PC-9 (cell line): ENCODE results near the gene SLC38A3. TPM values are rescaled to one million over a fixed set of nuclear protein-coding genes. Genes with fewer than 3 reads are reported as not detected.
A peak's percentile ranks its signal among the peaks of the same experiment; 100 is the strongest.

Experiments used
- BruUV-seq: library from RNA; stranded (reverse); fragments of 400-500 nt; replicated peaks from 2 replicates; lab custom pipeline; 2021; lab: Mats Ljungman, UMichigan
- CTCF ChIA-PET: fragments of 300-600 bp; sonication (Branson Sonifier 250); formaldehyde crosslinking; loops from one replicate; lab custom pipeline; 2022; ENCODE audit warnings: antibody characterized with exemption; lab: Charles Lee
- POLR2A ChIA-PET: fragments of 300-600 bp; sonication (Branson Sonifier 250); formaldehyde crosslinking; loops from one replicate; lab custom pipeline; 2022; ENCODE audit warnings: antibody characterized with exemption; ENCODE audit not compliant: unreplicated experiment; lab: Charles Lee
- DNase-seq, 2 experiments: peaks; one replicate each; pipeline versions ENCODE4 v3.0.0 to v3.0.0-alpha.2; 2015 to 2022; ENCODE audit warnings: mixed read lengths in 1 of 2
- H2AFZ ChIP-seq: fragments of 200-600 bp; sonication (generic); 2 replicates; pipeline ENCODE4 v1.8.1; 2017; ENCODE audit warnings: antibody characterized with exemption
- H3F3A ChIP-seq: fragments of 200-600 bp; sonication (generic); 2 replicates; pipeline ENCODE4 v1.8.1; 2017; ENCODE audit warnings: antibody characterized with exemption, mild to moderate bottlenecking, low read depth; ENCODE audit not compliant: insufficient read depth
- H3K27ac ChIP-seq: fragments of 200-600 bp; sonication (generic); 2 replicates; pipeline ENCODE4 v1.6.1; 2016; ENCODE audit warnings: mixed run types
- H3K27me3 ChIP-seq: fragments of 200-600 bp; sonication (generic); 2 replicates; pipeline ENCODE4 v1.6.1; 2016; ENCODE audit warnings: low read depth, mixed run types; ENCODE audit not compliant: insufficient read depth
- H3K36me3 ChIP-seq: fragments of 200-600 bp; sonication (generic); 2 replicates; pipeline ENCODE4 v1.6.1; 2016; ENCODE audit warnings: low read depth, mixed run types
- H3K4me1 ChIP-seq: fragments of 200-600 bp; sonication (generic); replicated peaks from 2 replicates; pipeline ENCODE4 v1.6.1; 2016; ENCODE audit warnings: mixed run types; ENCODE audit not compliant: insufficient read depth
- H3K4me2 ChIP-seq: fragments of 200-600 bp; sonication (generic); 2 replicates; pipeline ENCODE4 v1.6.1; 2017; ENCODE audit warnings: mixed run types
- H3K4me3 ChIP-seq: fragments of 200-600 bp; sonication (generic); 2 replicates; pipeline ENCODE4 v1.6.1; 2016; ENCODE audit warnings: mixed run types
- H3K79me2 ChIP-seq: fragments of 200-600 bp; sonication (generic); 2 replicates; pipeline ENCODE4 v1.6.1; 2017; ENCODE audit warnings: low read depth, mixed run types
- H3K9me2 ChIP-seq: fragments of 200-600 bp; sonication (generic); 2 replicates; pipeline ENCODE4 v1.8.1; 2017; ENCODE audit warnings: mild to moderate bottlenecking; ENCODE audit not compliant: insufficient read depth
- H3K9me3 ChIP-seq: fragments of 200-600 bp; sonication (generic); 2 replicates; pipeline ENCODE4 v1.8.1; 2016; ENCODE audit warnings: low read depth; ENCODE audit not compliant: insufficient read depth
- H4K20me1 ChIP-seq: fragments of 200-600 bp; sonication (generic); 2 replicates; pipeline ENCODE4 v1.8.1; 2017; ENCODE audit not compliant: insufficient read depth
- EZH2 ChIP-seq: fragments of 200-600 bp; sonication (generic); IDR thresholded peaks from 2 replicates; pipeline ENCODE4 v1.8.0; 2017; ENCODE audit warnings: antibody characterized with exemption, low read depth
- intact Hi-C: fragments of 100-400 bp; cut with micrococcal nuclease; formaldehyde crosslinking; loops from one replicate; pipeline ENCODE4 v1.10.0; 2022; ENCODE audit not compliant: unreplicated experiment
- total RNA-seq: library from RNA; stranded (reverse); gene quantifications from 2 replicates; pipeline ENCODE4 v1.2.3, GENCODE V29; 2021
- TF ChIP-seq, protein P1 (sequence below): fragments of 200-600 bp; sonication (generic); conservative IDR thresholded peaks from 2 replicates; pipeline ENCODE4 v1.6.1; 2017; ENCODE audit warnings: mixed run types, antibody characterized with exemption, mild to moderate bottlenecking, moderate library complexity

The SLC38A3 gene
- total RNA-seq, 1 experiment from 2014 or later: 0.37 TPM

DNA sequence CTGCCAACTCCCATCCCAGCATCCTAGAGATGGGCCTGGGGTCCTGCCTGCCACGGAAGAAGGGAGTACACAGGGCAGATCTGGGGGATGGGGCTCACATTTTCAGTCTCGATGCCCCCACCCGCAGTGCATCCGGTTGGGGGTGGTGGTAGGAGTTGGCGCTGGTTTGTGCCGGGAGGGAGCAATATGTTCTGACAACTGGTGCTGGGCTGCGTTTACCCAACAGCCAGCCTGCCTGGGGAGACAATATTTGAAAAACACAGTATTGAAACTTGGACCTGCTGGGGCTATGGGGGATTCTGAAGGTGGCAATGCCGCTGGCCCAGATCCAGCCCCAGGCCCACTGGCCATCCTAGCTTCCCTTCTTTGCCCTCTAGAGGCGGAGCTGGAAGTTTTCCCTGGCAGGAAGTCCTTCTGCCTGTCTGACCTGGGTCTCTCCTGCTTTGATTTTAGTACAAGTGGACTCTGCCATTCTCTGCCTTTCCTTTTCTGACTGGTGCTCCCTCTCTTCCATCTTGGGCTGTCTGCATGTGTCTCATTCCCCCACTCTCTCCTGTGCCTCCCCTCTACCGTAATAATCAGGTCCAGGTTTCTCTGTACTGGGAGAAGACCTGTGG, 46.4 kb upstream of the SLC38A3 start:
- Histone ChIP-seq H3K4me2 (no peak overlapping the region), H2AFZ (no peak overlapping the region), H3K9me2 (no peaks in the 10 kb centered on the region), H3K27ac (no peak overlapping the region), H3K27me3 (no peaks in the 10 kb centered on the region), H4K20me1 (no peaks in the 10 kb centered on the region), H3K9me3 (no peaks in the 10 kb centered on the region), H3K79me2 (no peaks in the 10 kb centered on the region), H3K4me3 (no peak overlapping the region), H3K4me1 (peaks cover 24% of the 10 kb centered on the region), H3K36me3 (no peaks in the 10 kb centered on the region), H3F3A (0 out of 2 replicates have a peak, but pooled peaks cover 3% of the 10 kb centered on the region)
- CTCF ChIA-PET: no interaction called here
- TF ChIP-seq, protein P1, sequence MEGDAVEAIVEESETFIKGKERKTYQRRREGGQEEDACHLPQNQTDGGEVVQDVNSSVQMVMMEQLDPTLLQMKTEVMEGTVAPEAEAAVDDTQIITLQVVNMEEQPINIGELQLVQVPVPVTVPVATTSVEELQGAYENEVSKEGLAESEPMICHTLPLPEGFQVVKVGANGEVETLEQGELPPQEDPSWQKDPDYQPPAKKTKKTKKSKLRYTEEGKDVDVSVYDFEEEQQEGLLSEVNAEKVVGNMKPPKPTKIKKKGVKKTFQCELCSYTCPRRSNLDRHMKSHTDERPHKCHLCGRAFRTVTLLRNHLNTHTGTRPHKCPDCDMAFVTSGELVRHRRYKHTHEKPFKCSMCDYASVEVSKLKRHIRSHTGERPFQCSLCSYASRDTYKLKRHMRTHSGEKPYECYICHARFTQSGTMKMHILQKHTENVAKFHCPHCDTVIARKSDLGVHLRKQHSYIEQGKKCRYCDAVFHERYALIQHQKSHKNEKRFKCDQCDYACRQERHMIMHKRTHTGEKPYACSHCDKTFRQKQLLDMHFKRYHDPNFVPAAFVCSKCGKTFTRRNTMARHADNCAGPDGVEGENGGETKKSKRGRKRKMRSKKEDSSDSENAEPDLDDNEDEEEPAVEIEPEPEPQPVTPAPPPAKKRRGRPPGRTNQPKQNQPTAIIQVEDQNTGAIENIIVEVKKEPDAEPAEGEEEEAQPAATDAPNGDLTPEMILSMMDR: no peak
- no peak for TF ChIP-seq EZH2
- POLR2A ChIA-PET: no interaction called here
- intact Hi-C loops: no loop called here
- no peak for DNase-seq
- BruUV-seq: no TSS peak

DNA sequence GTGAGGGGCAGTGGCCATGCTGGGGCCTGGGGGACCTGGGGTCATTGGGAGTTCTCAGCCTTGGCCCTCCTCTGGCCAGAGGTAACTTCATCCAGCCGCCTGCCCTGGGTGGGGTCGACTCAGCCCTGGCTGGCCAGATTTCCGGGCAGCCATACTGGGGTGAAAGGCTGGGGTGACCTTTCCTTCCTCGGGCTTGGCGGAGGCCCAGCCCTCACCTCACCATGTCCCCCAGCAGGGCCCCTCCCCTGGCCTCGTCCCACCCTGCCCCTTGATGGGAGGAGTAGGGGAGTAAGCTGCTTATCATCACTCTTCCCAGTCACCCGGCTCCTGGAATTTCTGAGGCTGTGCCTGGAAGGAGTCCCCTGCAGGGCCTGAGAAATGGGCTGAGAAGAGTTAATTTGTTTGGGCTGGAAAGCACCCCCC, 44.5 kb upstream of the SLC38A3 start:
- Histone ChIP-seq H3K4me1 (peaks cover 38% of the 10 kb centered on the region), H4K20me1 (no peaks in the 10 kb centered on the region), H3K36me3 (no peaks in the 10 kb centered on the region), H2AFZ (no peak overlapping the region), H3K79me2 (no peaks in the 10 kb centered on the region), H3K27ac (no peak overlapping the region), H3K9me2 (no peaks in the 10 kb centered on the region), H3K4me3 (no peak overlapping the region), H3K4me2 (no peak overlapping the region), H3F3A (peaks cover 3% of the 10 kb centered on the region; the same call in 1 of the 2 replicates), H3K9me3 (no peaks in the 10 kb centered on the region), H3K27me3 (no peaks in the 10 kb centered on the region)
- POLR2A ChIA-PET: interaction anchor here (1.0 kb wide), 1 partner anchor 12 kb away, joined by 3 read pairs; no protein-coding TSS in a partner anchor
- no TSS peak for BruUV-seq
- intact Hi-C loops: no loop called here
- TF ChIP-seq, protein P1: no peak
- TF ChIP-seq EZH2: no peak
- CTCF ChIA-PET: no interaction called here
- DNase-seq: peak in 1 of 2 experiments; percentile 82

DNA sequence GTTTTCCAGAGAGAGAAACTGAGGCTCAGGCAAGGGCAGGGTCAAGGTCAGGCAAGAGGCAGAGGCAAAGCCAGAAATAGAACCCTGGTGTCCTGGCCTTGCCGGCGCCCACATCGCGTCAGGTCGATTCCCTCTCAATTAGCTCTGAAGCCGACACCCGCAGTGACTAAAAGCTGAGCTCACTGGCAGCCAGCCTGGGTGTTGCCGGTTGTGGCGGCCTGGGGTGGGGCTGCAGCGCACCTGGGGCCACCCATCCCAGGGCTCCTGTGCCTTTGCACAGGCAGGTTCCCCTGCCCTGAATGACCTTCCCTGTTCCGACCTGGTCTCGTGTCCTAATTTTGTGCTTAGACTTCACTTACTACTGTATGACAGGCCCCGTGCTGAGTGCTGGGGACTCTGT, 43.8 kb upstream of the SLC38A3 start:
- DNase-seq: peak in 1 of 2 experiments; percentile 64
- POLR2A ChIA-PET: interaction anchor here (0.6 to 1.0 kb wide), 3 partner anchors 12 to 107 kb away, joined by 3 to 5 read pairs (median 4); partner anchors contain the start of gene SEMA3B

More for the DNA sequence above, 43.8 kb upstream of the SLC38A3 start:
- no peak overlapping the region for H2AFZ ChIP-seq
- peaks cover 3% of the 10 kb centered on the region; the same call in 1 of the 2 replicates for H3F3A ChIP-seq
- H4K20me1 ChIP-seq: no peaks in the 10 kb centered on the region
- TF ChIP-seq, protein P1: no peak
- TF ChIP-seq EZH2: no peak
- H3K9me3 ChIP-seq: no peaks in the 10 kb centered on the region
- peaks cover 38% of the 10 kb centered on the region for H3K4me1 ChIP-seq
- H3K4me2 ChIP-seq: peak overlapping the region; percentile 10; the same call in 1 of the 2 replicates
- intact Hi-C loops: no loop called here
- H3K27me3 ChIP-seq: no peaks in the 10 kb centered on the region
- H3K4me3 ChIP-seq: no peak overlapping the region
- no peaks in the 10 kb centered on the region for H3K79me2 ChIP-seq
- H3K27ac ChIP-seq: no peak overlapping the region
- no peaks in the 10 kb centered on the region for H3K9me2 ChIP-seq
- H3K36me3 ChIP-seq: no peaks in the 10 kb centered on the region
- CTCF ChIA-PET: interaction anchor here (0.6 to 0.9 kb wide), 2 partner anchors 30 to 39 kb away, joined by 3 to 4 read pairs; no protein-coding TSS in a partner anchor
- no TSS peak for BruUV-seq
